ENCODE measurements around the gene FGGY.
"Not testable (repeated sequence)": the region's sequence is repeated elsewhere in the genome, so short reads cannot be mapped to it uniquely, and the experiment has no call there.

The FGGY gene

GRCh38 chr1:59452559-59452958, 155.7 kb downstream of the FGGY start:
- DNase-seq = no peak

GRCh38 chr1:59453297-59453968, 156.5 kb downstream of the FGGY start:
- DNase-seq = no peak

GRCh38 chr1:59455206-59455605, 158.3 kb downstream of the FGGY start:
- no peak for DNase-seq

GRCh38 chr1:59457786-59458185, 160.9 kb downstream of the FGGY start:
- DNase-seq = no peak

- DNase-seq = no peak
Observed at GRCh38 chr1:59458884-59459283, 162.0 kb downstream of the FGGY start.

GRCh38 chr1:59462942-59463341, 166.0 kb downstream of the FGGY start:
- DNase-seq = not testable (repeated sequence)

- not testable (repeated sequence) for DNase-seq
Observed at GRCh38 chr1:59465478-59465877, 168.6 kb downstream of the FGGY start.

GRCh38 chr1:59468828-59469428, 172.0 kb downstream of the FGGY start:
- DNase-seq = no peak

- DNase-seq = not testable (repeated sequence)
Observed at GRCh38 chr1:59471991-59472570, 175.2 kb downstream of the FGGY start.

- DNase-seq = no peak
Observed at GRCh38 chr1:59473831-59474230, 176.9 kb downstream of the FGGY start.

GRCh38 chr1:59474496-59474895, 177.6 kb downstream of the FGGY start:
- no peak for DNase-seq

GRCh38 chr1:59475737-59476136, 178.8 kb downstream of the FGGY start:
- no peak for DNase-seq

- DNase-seq = no peak
Observed at GRCh38 chr1:59477286-59477685, 180.4 kb downstream of the FGGY start.

- DNase-seq = no peak
Observed at GRCh38 chr1:59477867-59478266, 181.0 kb downstream of the FGGY start.

GRCh38 chr1:59478822-59479221, 181.9 kb downstream of the FGGY start:
- no peak for DNase-seq

GRCh38 chr1:59480188-59480888, 183.4 kb downstream of the FGGY start:
- DNase-seq = no peak

GRCh38 chr1:59481881-59482505, 185.1 kb downstream of the FGGY start:
- no peak for DNase-seq

- DNase-seq = no peak
Observed at GRCh38 chr1:59482986-59483385, 186.1 kb downstream of the FGGY start.

GRCh38 chr1:59484096-59484495, 187.2 kb downstream of the FGGY start:
- no peak for DNase-seq

GRCh38 chr1:59485171-59485570, 188.3 kb downstream of the FGGY start:
- no peak for DNase-seq

GRCh38 chr1:59485949-59486348, 189.1 kb downstream of the FGGY start:
- no peak for DNase-seq

- no peak for DNase-seq
Observed at GRCh38 chr1:59486615-59487014, 189.7 kb downstream of the FGGY start.

GRCh38 chr1:59487335-59488031, 190.6 kb downstream of the FGGY start:
- DNase-seq = no peak

Measured in SHP77 (cell line).